Adrenal gland (tissue), 5 donors: ENCODE data around the gene ECE2.

Experiments used
- CTCF ChIP-seq, 6 experiments: fragments of 450-650 bp in 4 of 6; fragments of 200-600 bp in 2 of 6; sonication (generic) in 1 of 6; IDR thresholded peaks; 1 replicate in 5 of 6; 2 replicates in 1 of 6; pipeline versions ENCODE4 v1.5.1 to v1.8.0; 2016 to 2021; ENCODE audit warnings: antibody characterized with exemption in 6 of 6, mild to moderate bottlenecking in 2 of 6, moderate library complexity in 1 of 6
- POLR2A ChIP-seq, 2 donors: fragments of 450-650 bp; IDR thresholded peaks; one replicate each; pipeline ENCODE4 v1.6.1; 2017; ENCODE audit warnings: antibody characterized with exemption in 2 of 2, mild to moderate bottlenecking in 2 of 2, moderate library complexity in 1 of 2
- donor health status: DM: no; HTN: no; CAD: no.

DNA sequence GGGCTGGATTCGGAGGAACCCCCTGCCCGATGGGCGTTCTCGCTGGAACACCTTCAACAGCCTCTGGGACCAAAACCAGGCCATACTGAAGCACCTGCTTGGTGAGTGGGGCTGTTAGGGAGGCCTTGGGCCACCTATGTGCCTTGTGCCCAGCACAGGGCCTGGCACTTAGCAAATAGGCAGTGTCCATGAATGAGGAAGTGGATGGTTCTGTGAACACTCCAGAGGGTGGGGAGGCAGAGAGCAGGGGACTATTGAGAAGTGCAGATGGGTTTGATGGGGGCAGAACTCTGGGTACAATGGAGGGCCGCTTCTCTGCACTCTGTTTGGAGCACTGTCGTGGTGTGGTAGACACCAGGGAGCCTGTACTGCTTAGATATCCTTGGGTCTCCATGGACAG lies 1.5 kb downstream of the ECE2 start:
- TF ChIP-seq POLR2A (IDR thresholded peaks at IDR 0.05) (no peak), CTCF (IDR thresholded peaks at IDR 0.05) (no peak)
